Esophagus muscularis mucosa (tissue), 4 donors: ENCODE results near the gene DPYD. TPM values are rescaled to one million over a fixed set of nuclear protein-coding genes. Genes with fewer than 3 reads are reported as not detected.

Experiments used
- DNase-seq: peaks from one replicate; pipeline ENCODE4 v3.0.0-alpha.2; 2017; ENCODE audit errors: extremely low spot score
- H3K27ac ChIP-seq, 4 donors: fragments of 200-600 bp; sonication (generic); replicated peaks in 1 of 4; 1 replicate in 3 of 4; 2 replicates in 1 of 4; pipeline ENCODE4 v1.5.1; 2016 to 2019; ENCODE audit warnings: mild to moderate bottlenecking in 1 of 4
- H3K27me3 ChIP-seq, 4 donors: fragments of 200-600 bp; sonication (generic); one replicate each; pipeline versions ENCODE4 v1.5.1 to v1.6.0; 2016 to 2019
- H3K36me3 ChIP-seq, 4 donors: fragments of 200-600 bp; sonication (generic); one replicate each; pipeline ENCODE4 v1.5.1; 2016 to 2019
- H3K4me1 ChIP-seq, 4 donors: fragments of 200-600 bp; sonication (generic); one replicate each; pipeline ENCODE4 v1.5.1; 2016 to 2019
- H3K4me3 ChIP-seq, 4 donors: fragments of 200-600 bp; sonication (generic); 1 replicate in 2 of 4; 2 replicates in 2 of 4; pipeline ENCODE4 v1.5.1; 2016 to 2019; ENCODE audit warnings: mild to moderate bottlenecking in 4 of 4, moderate library complexity in 1 of 4
- H3K9me3 ChIP-seq, 4 donors: fragments of 200-600 bp; sonication (generic); 1 replicate in 3 of 4; 2 replicates in 1 of 4; pipeline ENCODE4 v1.5.1; 2016 to 2019
- EP300 ChIP-seq: sonication (generic); formaldehyde crosslinking; IDR thresholded peaks from one replicate; pipeline ENCODE4 v1.6.1; 2017; ENCODE audit warnings: antibody characterized with exemption
- POLR2A ChIP-seq: fragments of 450-650 bp; IDR thresholded peaks from one replicate; pipeline ENCODE4 v1.6.1; 2017; ENCODE audit warnings: antibody characterized with exemption, moderate library complexity, mild to moderate bottlenecking, low read depth
- POLR2AphosphoS5 ChIP-seq, 2 donors: sonication (generic); formaldehyde crosslinking; IDR thresholded peaks; one replicate each; pipeline ENCODE4 v1.6.1; 2017; ENCODE audit warnings: antibody characterized with exemption in 2 of 2
- WGBS: methylation state at CpG from one replicate; pipeline ENCODE4 v1.1.5; 2018; 5-methylcytosine and 5-hydroxymethylcytosine counted together
- intact Hi-C: fragments of 100-400 bp; cut with DNase I; formaldehyde crosslinking; loops from one replicate; pipeline ENCODE4 v1.15.1; 2023
- total RNA-seq, 4 donors: library from RNA; depleted of rRNA; stranded (reverse); fragments of >200 nt; gene quantifications; one replicate each; pipeline versions ENCODE4 v1.1.0 to v1.2.1, GENCODE V29; 2016
- TF ChIP-seq, protein P1 (sequence below), 3 experiments: fragments of 200-600 bp in 2 of 3; fragments of 450-650 bp in 1 of 3; sonication (generic) in 2 of 3; IDR thresholded peaks; one replicate each; pipeline ENCODE4 v1.5.1; 2017 to 2019; ENCODE audit warnings: antibody characterized with exemption in 3 of 3, mild to moderate bottlenecking in 2 of 3, moderate library complexity in 1 of 3

DPYD gene
- total RNA-seq, 4 donors from 2014 or later, result 31.1 to 36.6 (median 31.7) TPM

DNA sequence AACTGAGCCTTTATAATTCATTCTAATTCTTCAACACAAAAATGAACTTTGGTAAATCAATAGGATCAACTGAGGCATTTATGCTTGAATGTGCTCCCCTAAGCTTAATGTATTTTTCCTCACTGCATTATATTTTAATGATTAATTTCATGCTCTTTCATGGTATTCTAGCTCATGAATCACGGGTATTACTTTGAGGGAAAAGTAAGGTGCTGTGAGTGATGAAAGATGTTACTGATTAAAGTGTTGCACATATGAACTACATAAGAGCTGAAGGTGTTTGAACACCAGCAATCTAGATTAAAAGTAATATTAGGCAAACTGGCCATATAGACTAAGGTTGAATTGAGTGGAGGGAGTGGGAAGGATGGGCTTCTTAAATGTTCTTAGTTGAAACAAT lies 1.9 kb downstream of the DPYD start:
- intact Hi-C loops, result no loop called here
- H3K27me3 ChIP-seq, result no peaks in the 10 kb centered on the region
- peaks cover 10 to 44% (median 30%) of the 10 kb centered on the region in 4 donors for H3K4me1 ChIP-seq
- H3K27ac ChIP-seq, result peak overlapping the region in 1 of 4 donors; percentile 97
- no peaks in the 10 kb centered on the region for H3K36me3 ChIP-seq
- DNase-seq, result no peak
- H3K9me3 ChIP-seq, result no peaks in the 10 kb centered on the region
- WGBS, result 52% methylated on average over 1 of the region's 1 CpG
- TF ChIP-seq POLR2A, result no peak
- no peak for TF ChIP-seq EP300
- TF ChIP-seq, protein P1, sequence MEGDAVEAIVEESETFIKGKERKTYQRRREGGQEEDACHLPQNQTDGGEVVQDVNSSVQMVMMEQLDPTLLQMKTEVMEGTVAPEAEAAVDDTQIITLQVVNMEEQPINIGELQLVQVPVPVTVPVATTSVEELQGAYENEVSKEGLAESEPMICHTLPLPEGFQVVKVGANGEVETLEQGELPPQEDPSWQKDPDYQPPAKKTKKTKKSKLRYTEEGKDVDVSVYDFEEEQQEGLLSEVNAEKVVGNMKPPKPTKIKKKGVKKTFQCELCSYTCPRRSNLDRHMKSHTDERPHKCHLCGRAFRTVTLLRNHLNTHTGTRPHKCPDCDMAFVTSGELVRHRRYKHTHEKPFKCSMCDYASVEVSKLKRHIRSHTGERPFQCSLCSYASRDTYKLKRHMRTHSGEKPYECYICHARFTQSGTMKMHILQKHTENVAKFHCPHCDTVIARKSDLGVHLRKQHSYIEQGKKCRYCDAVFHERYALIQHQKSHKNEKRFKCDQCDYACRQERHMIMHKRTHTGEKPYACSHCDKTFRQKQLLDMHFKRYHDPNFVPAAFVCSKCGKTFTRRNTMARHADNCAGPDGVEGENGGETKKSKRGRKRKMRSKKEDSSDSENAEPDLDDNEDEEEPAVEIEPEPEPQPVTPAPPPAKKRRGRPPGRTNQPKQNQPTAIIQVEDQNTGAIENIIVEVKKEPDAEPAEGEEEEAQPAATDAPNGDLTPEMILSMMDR (IDR thresholded peaks at IDR 0.05), result no peak
- no peak for TF ChIP-seq POLR2AphosphoS5 (IDR thresholded peaks at IDR 0.05)
- H3K4me3 ChIP-seq, result peak overlapping the region; percentile 67 to 98 (median 88)

DNA sequence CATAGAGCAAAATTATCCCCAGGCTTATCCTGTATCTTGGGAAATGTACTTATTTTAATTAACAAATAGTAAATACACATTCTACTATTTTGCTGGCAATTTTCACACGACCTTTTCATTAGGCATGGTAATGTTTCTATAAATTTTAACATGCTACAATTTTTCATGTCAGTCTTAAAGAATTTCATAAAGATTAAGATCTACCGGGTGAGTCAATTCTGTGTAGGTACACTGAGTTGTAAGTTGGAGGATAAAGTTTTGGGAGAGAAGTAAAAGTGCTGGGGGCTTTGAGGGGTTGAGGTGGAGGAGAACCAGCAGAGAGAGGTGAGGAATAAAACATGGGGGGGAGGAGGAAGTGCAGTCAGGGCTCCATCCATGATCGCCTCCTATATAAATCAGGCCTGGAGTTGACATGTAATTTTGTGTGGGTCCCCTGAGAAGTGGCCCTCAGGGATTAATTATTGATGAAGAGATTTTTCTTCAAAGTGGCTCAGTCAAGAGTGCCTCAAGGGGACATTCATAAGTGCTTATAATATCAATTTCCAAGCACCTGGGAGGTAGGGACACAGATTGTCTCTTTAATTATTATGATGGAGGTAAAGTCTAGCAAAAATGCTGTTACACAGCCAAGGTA lies 7.2 kb downstream of the DPYD start:
- WGBS, result 93% methylated on average over 3 of the region's 3 CpGs
- TF ChIP-seq, protein P1 (IDR thresholded peaks at IDR 0.05), result no peak
- TF ChIP-seq POLR2A (no peak), POLR2AphosphoS5 (IDR thresholded peaks at IDR 0.05) (no peak), EP300 (no peak)
- Histone ChIP-seq H3K27me3 (no peaks in the 10 kb centered on the region), H3K36me3 (no peaks in the 10 kb centered on the region), H3K27ac (no peak overlapping the region), H3K4me1 (peaks cover 4 to 21% (median 18%) of the 10 kb centered on the region in 4 donors), H3K9me3 (no peaks in the 10 kb centered on the region), H3K4me3 (no peak overlapping the region)
- no peak for DNase-seq
- intact Hi-C loops, result no loop called here

DNA sequence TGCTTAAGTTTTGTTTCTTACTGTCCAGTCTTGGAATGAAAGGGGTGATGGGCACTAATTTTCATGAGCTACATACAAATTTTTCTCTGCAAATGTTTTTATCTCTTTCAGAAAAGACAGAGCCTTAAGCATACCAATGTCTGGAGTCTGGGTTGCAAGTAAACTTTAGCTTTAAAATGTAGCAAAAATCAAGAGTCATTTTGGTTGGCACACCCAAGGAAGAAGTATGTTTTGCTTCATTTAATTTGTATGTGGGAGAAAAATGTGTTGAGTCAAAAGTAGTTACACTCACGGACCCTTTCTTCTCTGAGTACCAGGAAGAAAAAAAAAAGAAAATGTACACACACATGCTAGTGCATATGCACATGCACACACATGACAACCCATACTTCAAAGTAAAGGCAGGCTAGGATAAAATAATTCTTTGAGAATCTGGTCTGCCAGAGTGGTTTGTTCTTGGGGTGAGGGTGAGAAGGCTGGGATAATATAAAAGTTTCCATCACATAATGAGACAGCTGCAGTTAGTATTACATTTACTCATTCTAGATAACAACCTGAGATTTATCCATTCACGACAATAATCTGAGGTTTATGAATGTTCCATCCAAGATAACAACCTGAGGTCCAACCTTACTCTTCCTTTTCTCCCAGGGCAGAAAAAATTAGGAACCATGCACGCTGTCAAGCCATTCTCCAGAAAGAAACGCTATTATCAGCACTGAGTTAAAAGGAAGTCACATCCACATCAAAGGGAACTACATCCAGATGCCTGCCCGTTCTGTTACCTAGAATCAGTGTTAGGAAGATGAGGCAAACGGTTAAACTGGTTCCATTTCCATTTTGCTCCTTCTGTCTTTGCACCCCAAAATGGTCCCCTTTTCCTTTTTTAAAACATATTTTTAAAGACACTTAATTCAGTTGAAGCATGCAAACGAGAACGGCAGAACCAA lies 9.3 kb downstream of the DPYD start:
- WGBS, result 83% methylated on average over 8 of the region's 8 CpGs
- intact Hi-C loops, result no loop called here
- TF ChIP-seq POLR2A, result no peak
- no peak for TF ChIP-seq EP300
- no peak for TF ChIP-seq POLR2AphosphoS5 (IDR thresholded peaks at IDR 0.05)
- TF ChIP-seq, protein P1 (IDR thresholded peaks at IDR 0.05), result no peak

DNA sequence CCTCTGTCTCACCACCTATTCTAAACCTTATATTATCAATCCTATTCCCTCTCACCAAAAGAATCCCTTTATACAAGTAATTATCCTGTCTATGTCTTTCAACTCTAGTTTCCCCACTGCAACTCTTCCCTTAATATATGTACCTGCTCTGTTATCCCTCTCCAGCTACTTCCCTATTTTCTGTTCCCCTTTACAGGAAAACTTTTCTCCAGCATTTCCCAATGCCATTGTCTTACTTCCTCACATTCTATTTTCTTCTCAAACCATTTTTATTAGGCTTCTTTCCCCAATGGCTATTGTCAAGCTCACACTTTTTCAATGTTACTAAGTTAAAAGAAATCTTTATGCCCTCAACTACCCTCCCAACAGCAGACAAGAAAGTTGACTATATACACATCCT lies 11.6 kb downstream of the DPYD start:
- Histone ChIP-seq H3K27me3 (no peaks in the 10 kb centered on the region), H3K4me3 (no peak overlapping the region), H3K4me1 (peaks cover 3 to 14% (median 8%) of the 10 kb centered on the region in 4 donors), H3K27ac (no peak overlapping the region), H3K9me3 (no peaks in the 10 kb centered on the region), H3K36me3 (no peaks in the 10 kb centered on the region)
- TF ChIP-seq EP300 (no peak), POLR2AphosphoS5 (IDR thresholded peaks at IDR 0.05) (no peak), POLR2A (no peak)
- TF ChIP-seq, protein P1 (IDR thresholded peaks at IDR 0.05), result no peak
- intact Hi-C loops, result no loop called here
- DNase-seq, result no peak

More for the DNA sequence above, 9.3 kb downstream of the DPYD start:
- H3K9me3 ChIP-seq, result no peaks in the 10 kb centered on the region
- H3K4me3 ChIP-seq, result no peak overlapping the region
- DNase-seq, result no peak
- no peak overlapping the region for H3K27ac ChIP-seq
- no peaks in the 10 kb centered on the region for H3K36me3 ChIP-seq
- no peaks in the 10 kb centered on the region for H3K27me3 ChIP-seq
- peaks cover 1 to 5% (median 3%) of the 10 kb centered on the region in 4 donors for H3K4me1 ChIP-seq
